H9 (cell line): ENCODE results near the gene XPR1. TPM values are rescaled to one million over a fixed set of nuclear protein-coding genes. Genes with fewer than 3 reads are reported as not detected.

Source experiments
- DNase-seq: peaks from one replicate; pipeline ENCODE4 v3.0.0-alpha.2; 2017
- H2AFZ ChIP-seq: one replicate; pipeline ENCODE4 v1.6.1; 2013; ENCODE audit warnings: mild to moderate bottlenecking, low read length, control low read depth, moderate library complexity
- H2AK5ac ChIP-seq: 2 replicates; pipeline ENCODE4 v1.6.1; 2013; ENCODE audit warnings: low read length, control low read depth, mixed read lengths; ENCODE audit not compliant: insufficient read length
- H2BK120ac ChIP-seq: one replicate; pipeline ENCODE4 v1.6.1; 2013; ENCODE audit warnings: low read depth, mild to moderate bottlenecking, low read length, control low read depth, inconsistent platforms; ENCODE audit not compliant: poor library complexity, severe bottlenecking
- H2BK12ac ChIP-seq: 2 replicates; pipeline ENCODE4 v1.6.1; 2013; ENCODE audit warnings: low read length, control low read depth, mixed read lengths, low read depth; ENCODE audit not compliant: insufficient read length
- H2BK15ac ChIP-seq: 2 replicates; pipeline ENCODE4 v1.6.1; 2013; ENCODE audit warnings: low read depth, low read length, control low read depth
- H2BK20ac ChIP-seq: one replicate; pipeline ENCODE4 v1.6.1; 2013; ENCODE audit warnings: low read depth, mild to moderate bottlenecking, low read length, control low read depth, inconsistent platforms; ENCODE audit not compliant: poor library complexity, severe bottlenecking
- H2BK5ac ChIP-seq: 2 replicates; pipeline ENCODE4 v1.6.1; 2013; ENCODE audit warnings: low read length, control low read depth, mixed read lengths; ENCODE audit not compliant: insufficient read length
- H3K14ac ChIP-seq: 2 replicates; pipeline ENCODE4 v1.6.1; 2013; ENCODE audit warnings: low read length, control low read depth; ENCODE audit not compliant: insufficient read depth
- H3K18ac ChIP-seq: 2 replicates; pipeline ENCODE4 v1.6.1; 2013; ENCODE audit warnings: low read depth, mild to moderate bottlenecking, mixed read lengths, low read length, control low read depth; ENCODE audit not compliant: insufficient read length
- H3K23ac ChIP-seq: 2 replicates; pipeline ENCODE4 v1.6.1; 2013; ENCODE audit warnings: low read length, control low read depth, mixed read lengths, low read depth; ENCODE audit not compliant: insufficient read length
- H3K23me2 ChIP-seq: 2 replicates; pipeline ENCODE4 v1.6.1; 2013; ENCODE audit warnings: low read depth, mild to moderate bottlenecking, mixed read lengths, low read length, control low read depth; ENCODE audit not compliant: insufficient read length, poor library complexity, severe bottlenecking
- H3K27ac ChIP-seq: 2 replicates; pipeline ENCODE4 v1.5.1; 2013; ENCODE audit warnings: low read length, control low read depth, mixed read lengths, low read depth; ENCODE audit not compliant: insufficient read length
- H3K27me3 ChIP-seq: 2 replicates; pipeline ENCODE4 v1.6.1; 2013; ENCODE audit warnings: low read length, control low read depth, inconsistent platforms; ENCODE audit not compliant: insufficient read depth
- H3K4ac ChIP-seq: 2 replicates; pipeline ENCODE4 v1.6.1; 2013; ENCODE audit warnings: low read depth, mild to moderate bottlenecking, control low read depth, inconsistent platforms, low read length, moderate library complexity
- H3K4me1 ChIP-seq: 2 replicates; pipeline ENCODE4 v1.6.1; 2013; ENCODE audit warnings: low read length, control low read depth, inconsistent platforms; ENCODE audit not compliant: insufficient read depth
- H3K4me2 ChIP-seq: 2 replicates; pipeline ENCODE4 v1.6.1; 2013; ENCODE audit warnings: low read length, control low read depth, mixed read lengths; ENCODE audit not compliant: insufficient read length, insufficient read depth
- H3K56ac ChIP-seq: 2 replicates; pipeline ENCODE4 v1.6.1; 2013; ENCODE audit warnings: low read depth, mild to moderate bottlenecking, mixed read lengths, low read length, control low read depth; ENCODE audit not compliant: insufficient read length
- H3K79me1 ChIP-seq: 2 replicates; pipeline ENCODE4 v1.6.1; 2013; ENCODE audit warnings: low read depth, mild to moderate bottlenecking, moderate library complexity, low read length, control low read depth, inconsistent platforms; ENCODE audit not compliant: insufficient read depth, poor library complexity, severe bottlenecking
- H3K79me2 ChIP-seq: 2 replicates; pipeline ENCODE4 v1.6.1; 2013; ENCODE audit warnings: low read length, control low read depth, inconsistent platforms; ENCODE audit not compliant: insufficient read depth
- H3K9ac ChIP-seq: 2 replicates; pipeline ENCODE4 v1.6.1; 2013; ENCODE audit warnings: low read length, control low read depth, mixed read lengths; ENCODE audit not compliant: insufficient read length; ENCODE audit errors: extremely low read depth
- H3K9me3 ChIP-seq: one replicate; pipeline ENCODE4 v1.6.1; 2013; ENCODE audit warnings: low read depth, low read length, inconsistent platforms; ENCODE audit not compliant: control insufficient read depth
- H3T11ph ChIP-seq: one replicate; pipeline ENCODE4 v1.6.1; 2013; ENCODE audit warnings: mild to moderate bottlenecking, low read length, control low read depth, inconsistent platforms
- H4K20me1 ChIP-seq: one replicate; pipeline ENCODE4 v1.6.1; 2013; ENCODE audit not compliant: control insufficient read depth, insufficient read length, insufficient read depth
- H4K5ac ChIP-seq: 2 replicates; pipeline ENCODE4 v1.6.1; 2013; ENCODE audit warnings: low read depth, mild to moderate bottlenecking, mixed read lengths, low read length, control low read depth; ENCODE audit not compliant: insufficient read length
- H4K8ac ChIP-seq: replicated peaks from 2 replicates; pipeline ENCODE4 v1.6.1; 2013; ENCODE audit warnings: low read length, control low read depth, mixed read lengths, low read depth; ENCODE audit not compliant: insufficient read length
- H4K91ac ChIP-seq: 2 replicates; pipeline ENCODE4 v1.6.1; 2013; ENCODE audit warnings: low read depth, mild to moderate bottlenecking, moderate library complexity, mixed read lengths, low read length, control low read depth; ENCODE audit not compliant: insufficient read length
- H3K27ac Mint-ChIP-seq, 3 experiments: 2 replicates in 2 of 3; 3 replicates in 1 of 3; pipeline ENCODE4 v1.8.0; 2020 to 2021; ENCODE audit warnings: mixed read lengths in 3 of 3, mild to moderate bottlenecking in 1 of 3, moderate library complexity in 1 of 3
- H3K27me3 Mint-ChIP-seq: 2 replicates; pipeline ENCODE4 v1.8.0; 2021; ENCODE audit warnings: low read depth, mild to moderate bottlenecking, moderate library complexity, mixed read lengths
- H3K36me3 Mint-ChIP-seq, 3 experiments: 2 replicates in 2 of 3; 3 replicates in 1 of 3; pipeline ENCODE4 v1.8.0; 2020 to 2021; ENCODE audit warnings: low read depth in 3 of 3, mixed read lengths in 3 of 3; ENCODE audit not compliant: insufficient read depth in 1 of 3
- H3K4me1 Mint-ChIP-seq, 2 experiments: 2 replicates each; pipeline ENCODE4 v1.8.0; 2020; ENCODE audit warnings: mixed read lengths in 2 of 2
- H3K4me3 Mint-ChIP-seq, 2 experiments: 2 replicates in 1 of 2; 3 replicates in 1 of 2; pipeline ENCODE4 v1.8.0; 2020 to 2021; ENCODE audit warnings: mild to moderate bottlenecking in 2 of 2, mixed read lengths in 2 of 2, moderate library complexity in 1 of 2
- H3K9me3 Mint-ChIP-seq, 2 experiments: 2 replicates in 1 of 2; 3 replicates in 1 of 2; pipeline ENCODE4 v1.8.0; 2020; ENCODE audit warnings: mild to moderate bottlenecking in 2 of 2, mixed read lengths in 2 of 2, moderate library complexity in 1 of 2
- total RNA-seq: library from RNA; stranded (reverse); gene quantifications from 2 replicates; pipeline ENCODE4 v1.2.1, GENCODE V29; 2021
- TF ChIP-seq, protein P1 (sequence below): fragments of 200-600 bp; sonication (generic); conservative IDR thresholded peaks from 3 replicates; pipeline ENCODE4 v1.8.0; 2021; ENCODE audit warnings: antibody characterized with exemption, mild to moderate bottlenecking

XPR1 gene
- total RNA-seq, 1 experiment from 2014 or later: 34.1 TPM

DNA sequence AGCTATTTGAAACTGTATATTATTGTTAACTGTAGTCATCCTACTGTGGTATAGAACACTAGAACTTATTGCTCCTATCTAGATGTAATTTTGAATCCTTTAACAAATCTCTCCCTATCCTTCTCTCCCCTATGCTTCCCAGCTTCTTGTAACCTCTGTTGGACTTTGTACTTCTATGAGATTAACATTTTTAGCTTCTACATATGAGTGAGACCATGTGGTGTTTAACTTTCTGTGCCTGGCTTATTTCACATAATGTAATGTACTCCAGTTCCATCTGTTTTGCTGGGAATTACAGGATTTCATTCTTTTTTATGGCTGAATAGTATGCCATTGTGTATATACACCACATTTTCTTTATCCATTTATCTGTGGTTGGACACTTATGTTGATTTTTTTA lies 216.4 kb downstream of the XPR1 start:
- Mint-ChIP-seq H3K9me3 (no peaks in the 10 kb centered on the region), H3K27ac (no peak overlapping the region), H3K27me3 (no peaks in the 10 kb centered on the region), H3K4me3 (no peak overlapping the region), H3K4me1 (0 out of 4 replicates have a peak, but pooled peaks cover 0 to under 1% of the 10 kb centered on the region in 2 experiments), H3K36me3 (peaks cover 0 to 6% (median 0%) of the 10 kb centered on the region in 3 experiments; a peak in 1 of 7 replicates)
- no peak overlapping the region for H3K23ac ChIP-seq
- H3K27ac ChIP-seq: no peak overlapping the region
- no peak overlapping the region for H2AK5ac ChIP-seq
- no peak overlapping the region for H4K8ac ChIP-seq
- no peak overlapping the region for H4K5ac ChIP-seq
- no peak overlapping the region for H4K91ac ChIP-seq
- TF ChIP-seq, protein P1, sequence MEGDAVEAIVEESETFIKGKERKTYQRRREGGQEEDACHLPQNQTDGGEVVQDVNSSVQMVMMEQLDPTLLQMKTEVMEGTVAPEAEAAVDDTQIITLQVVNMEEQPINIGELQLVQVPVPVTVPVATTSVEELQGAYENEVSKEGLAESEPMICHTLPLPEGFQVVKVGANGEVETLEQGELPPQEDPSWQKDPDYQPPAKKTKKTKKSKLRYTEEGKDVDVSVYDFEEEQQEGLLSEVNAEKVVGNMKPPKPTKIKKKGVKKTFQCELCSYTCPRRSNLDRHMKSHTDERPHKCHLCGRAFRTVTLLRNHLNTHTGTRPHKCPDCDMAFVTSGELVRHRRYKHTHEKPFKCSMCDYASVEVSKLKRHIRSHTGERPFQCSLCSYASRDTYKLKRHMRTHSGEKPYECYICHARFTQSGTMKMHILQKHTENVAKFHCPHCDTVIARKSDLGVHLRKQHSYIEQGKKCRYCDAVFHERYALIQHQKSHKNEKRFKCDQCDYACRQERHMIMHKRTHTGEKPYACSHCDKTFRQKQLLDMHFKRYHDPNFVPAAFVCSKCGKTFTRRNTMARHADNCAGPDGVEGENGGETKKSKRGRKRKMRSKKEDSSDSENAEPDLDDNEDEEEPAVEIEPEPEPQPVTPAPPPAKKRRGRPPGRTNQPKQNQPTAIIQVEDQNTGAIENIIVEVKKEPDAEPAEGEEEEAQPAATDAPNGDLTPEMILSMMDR: no peak
- H2BK20ac ChIP-seq: no peak overlapping the region
- no peak for DNase-seq
- H2BK12ac ChIP-seq: no peak overlapping the region
- no peaks in the 10 kb centered on the region for H3K23me2 ChIP-seq
- H3K79me1 ChIP-seq: no peaks in the 10 kb centered on the region
- no peak overlapping the region for H3T11ph ChIP-seq
- no peaks in the 10 kb centered on the region for H3K79me2 ChIP-seq
- H2AFZ ChIP-seq: no peak overlapping the region
- no peak overlapping the region for H3K4ac ChIP-seq
- H3K9ac ChIP-seq: no peak overlapping the region
- no peak overlapping the region for H2BK15ac ChIP-seq
- H3K4me1 ChIP-seq: no peaks in the 10 kb centered on the region
- no peak overlapping the region for H3K4me2 ChIP-seq
- no peak overlapping the region for H2BK5ac ChIP-seq
- no peaks in the 10 kb centered on the region for H3K27me3 ChIP-seq
- no peak overlapping the region for H2BK120ac ChIP-seq
- no peak overlapping the region for H3K18ac ChIP-seq
- H3K14ac ChIP-seq: no peak overlapping the region
- H4K20me1 ChIP-seq: no peaks in the 10 kb centered on the region
- no peak overlapping the region for H3K56ac ChIP-seq
- H3K9me3 ChIP-seq: no peaks in the 10 kb centered on the region
